Peyer's patch (tissue), 4 donors: ENCODE data around the gene DNMT3A. TPM values are rescaled to one million over a fixed set of nuclear protein-coding genes. Genes with fewer than 3 reads are reported as not detected.

Experiments
- DNase-seq, 3 donors: peaks; one replicate each; pipeline ENCODE4 v3.0.0-alpha.2; 2017 to 2019
- H3K27ac ChIP-seq, 4 donors: fragments of 200-600 bp; sonication (generic); one replicate each; pipeline ENCODE4 v1.5.1; 2016 to 2019
- H3K27me3 ChIP-seq, 2 donors: fragments of 200-600 bp; sonication (generic); one replicate each; pipeline ENCODE4 v1.5.1; 2019
- H3K36me3 ChIP-seq, 3 donors: fragments of 200-600 bp; sonication (generic); one replicate each; pipeline ENCODE4 v1.5.1; 2016 to 2019
- H3K4me1 ChIP-seq, 4 donors: fragments of 200-600 bp; sonication (generic); one replicate each; pipeline ENCODE4 v1.5.1; 2016 to 2019
- H3K4me3 ChIP-seq, 4 donors: fragments of 200-600 bp; sonication (generic); 1 replicate in 3 of 4; 2 replicates in 1 of 4; pipeline ENCODE4 v1.5.1; 2016 to 2019; ENCODE audit warnings: mild to moderate bottlenecking in 1 of 4
- H3K9me3 ChIP-seq, 4 donors: fragments of 200-600 bp; sonication (generic); one replicate each; pipeline ENCODE4 v1.5.1; 2016 to 2019; ENCODE audit warnings: mild to moderate bottlenecking in 1 of 4
- POLR2A ChIP-seq, 2 donors: fragments of 450-650 bp; IDR thresholded peaks; one replicate each; pipeline ENCODE4 v1.5.1; 2017; ENCODE audit warnings: antibody characterized with exemption in 2 of 2, mild to moderate bottlenecking in 2 of 2, moderate library complexity in 2 of 2
- total RNA-seq, 4 donors: library from RNA; depleted of rRNA; stranded (reverse); fragments of >200 nt; gene quantifications; one replicate each; pipeline ENCODE4 v1.1.0, GENCODE V29; 2016
- TF ChIP-seq, protein P1 (sequence below), 6 experiments: fragments of 450-650 bp in 4 of 6; fragments of 200-600 bp in 2 of 6; sonication (generic) in 1 of 6; IDR thresholded peaks; one replicate each; pipeline ENCODE4 v1.5.1; 2017 to 2019; ENCODE audit warnings: antibody characterized with exemption in 6 of 6, mild to moderate bottlenecking in 3 of 6, moderate library complexity in 1 of 6

Gene DNMT3A
- total RNA-seq, 4 donors from 2014 or later: 10.7 to 126 (median 27.7) TPM

DNA sequence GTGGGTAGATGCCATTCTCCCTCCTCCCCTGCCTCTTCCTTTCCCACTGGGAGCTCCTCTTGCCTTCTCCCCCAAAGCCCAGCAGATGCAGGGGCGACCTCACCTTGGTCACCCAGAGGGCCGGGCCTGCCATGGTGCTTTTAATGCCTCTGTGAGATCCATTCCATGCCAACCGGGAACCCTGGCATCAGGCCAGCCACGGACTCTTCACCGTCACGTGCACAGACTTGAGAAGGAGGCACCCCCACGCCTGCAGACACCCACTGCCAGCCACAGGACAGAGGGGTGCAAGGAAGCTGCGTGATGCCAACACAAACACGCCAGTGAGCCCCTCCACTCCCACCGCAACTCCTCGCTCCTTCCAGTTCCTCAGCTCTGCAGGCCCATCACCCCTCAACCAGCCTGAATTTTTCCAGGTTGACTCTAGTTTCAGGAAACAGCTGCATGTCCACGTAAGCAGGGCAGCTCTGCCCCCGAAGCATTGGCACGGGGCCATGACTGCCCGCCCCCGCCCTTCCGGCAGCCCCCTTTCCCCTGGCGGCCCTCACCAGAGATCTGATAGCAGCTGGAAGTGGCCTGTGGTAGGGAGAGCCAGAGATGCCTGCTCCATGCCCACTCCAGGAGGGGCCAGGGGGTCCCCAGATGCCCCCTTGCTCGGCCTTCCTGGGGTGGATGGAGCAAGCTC lies 50.8 kb downstream of the DNMT3A start:
- Histone ChIP-seq H3K27ac (no peak overlapping the region), H3K27me3 (no peaks in the 10 kb centered on the region), H3K36me3 (no peaks in the 10 kb centered on the region), H3K9me3 (no peaks in the 10 kb centered on the region), H3K4me1 (peaks cover 0 to 36% (median 16%) of the 10 kb centered on the region in 4 donors), H3K4me3 (no peak overlapping the region)
- DNase-seq: no peak
- no peak for TF ChIP-seq POLR2A (IDR thresholded peaks at IDR 0.05)
- TF ChIP-seq, protein P1, sequence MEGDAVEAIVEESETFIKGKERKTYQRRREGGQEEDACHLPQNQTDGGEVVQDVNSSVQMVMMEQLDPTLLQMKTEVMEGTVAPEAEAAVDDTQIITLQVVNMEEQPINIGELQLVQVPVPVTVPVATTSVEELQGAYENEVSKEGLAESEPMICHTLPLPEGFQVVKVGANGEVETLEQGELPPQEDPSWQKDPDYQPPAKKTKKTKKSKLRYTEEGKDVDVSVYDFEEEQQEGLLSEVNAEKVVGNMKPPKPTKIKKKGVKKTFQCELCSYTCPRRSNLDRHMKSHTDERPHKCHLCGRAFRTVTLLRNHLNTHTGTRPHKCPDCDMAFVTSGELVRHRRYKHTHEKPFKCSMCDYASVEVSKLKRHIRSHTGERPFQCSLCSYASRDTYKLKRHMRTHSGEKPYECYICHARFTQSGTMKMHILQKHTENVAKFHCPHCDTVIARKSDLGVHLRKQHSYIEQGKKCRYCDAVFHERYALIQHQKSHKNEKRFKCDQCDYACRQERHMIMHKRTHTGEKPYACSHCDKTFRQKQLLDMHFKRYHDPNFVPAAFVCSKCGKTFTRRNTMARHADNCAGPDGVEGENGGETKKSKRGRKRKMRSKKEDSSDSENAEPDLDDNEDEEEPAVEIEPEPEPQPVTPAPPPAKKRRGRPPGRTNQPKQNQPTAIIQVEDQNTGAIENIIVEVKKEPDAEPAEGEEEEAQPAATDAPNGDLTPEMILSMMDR (IDR thresholded peaks at IDR 0.05): no peak

DNA sequence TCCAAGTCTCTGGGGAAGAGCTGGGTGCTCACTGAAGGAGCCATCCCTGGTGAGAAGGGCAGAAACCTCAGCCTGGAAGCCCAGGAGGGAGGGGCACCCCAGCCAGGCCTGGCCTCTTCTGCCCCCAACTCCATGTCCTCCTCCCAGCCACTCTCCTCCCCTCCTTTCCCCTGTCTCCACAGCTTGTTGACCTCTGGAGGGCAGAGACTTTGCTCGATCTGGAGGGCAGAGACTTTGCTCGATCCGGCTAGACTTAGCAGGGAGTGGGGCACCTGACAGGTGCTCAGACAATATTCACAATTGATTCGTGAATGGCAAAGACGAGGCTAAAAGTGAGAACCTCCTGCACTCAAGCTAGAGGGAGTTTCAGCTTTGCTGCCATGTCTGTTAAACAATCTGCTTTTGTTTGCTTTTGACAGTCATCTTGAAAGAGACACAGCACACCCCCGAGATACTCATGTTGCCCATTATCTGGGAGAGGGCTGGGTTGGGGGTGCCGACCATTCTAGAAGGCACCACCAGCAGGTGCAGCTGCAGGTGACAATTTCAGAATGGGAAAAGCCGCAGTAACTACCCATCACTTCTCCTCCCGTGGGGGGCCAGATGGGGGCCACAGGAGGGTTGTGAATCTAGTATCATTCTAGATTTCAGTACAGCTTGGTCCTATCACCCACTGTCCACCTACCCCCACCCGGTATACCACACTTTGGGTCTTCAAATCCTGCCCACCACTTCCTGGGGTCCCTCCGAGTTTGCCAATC lies 54.8 kb downstream of the DNMT3A start:
- DNase-seq: no peak
- peaks cover 0 to 5% (median 0%) of the 10 kb centered on the region in 3 donors for H3K36me3 ChIP-seq
- peak overlapping the region; percentile 42 to 81 (median 70) for H3K27ac ChIP-seq

DNA sequence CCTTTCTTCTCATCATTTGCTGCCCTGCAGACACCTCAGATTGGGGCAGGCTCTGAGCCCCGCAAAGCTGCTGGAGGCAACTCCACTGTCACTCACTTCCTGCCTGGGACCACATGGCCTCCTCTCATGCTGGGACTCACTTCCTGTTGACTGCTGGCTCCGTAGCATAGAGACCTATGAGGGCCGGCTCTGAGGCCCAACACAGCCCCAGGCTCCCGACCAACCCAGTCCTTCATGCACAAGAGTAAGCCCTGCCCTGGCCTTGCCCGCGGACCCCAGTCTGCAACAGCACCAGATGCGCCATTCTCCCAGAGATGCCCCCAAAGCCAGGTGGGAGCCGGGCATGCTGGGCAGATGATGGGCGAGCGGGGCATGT lies 55.7 kb downstream of the DNMT3A start:
- Histone ChIP-seq H3K36me3 (peaks cover 0 to 10% (median 0%) of the 10 kb centered on the region in 3 donors), H3K4me1 (peaks cover 0 to 18% (median 6%) of the 10 kb centered on the region in 4 donors), H3K27me3 (no peaks in the 10 kb centered on the region), H3K4me3 (no peak overlapping the region), H3K27ac (peak overlapping the region; percentile 59 to 81 (median 72)), H3K9me3 (no peaks in the 10 kb centered on the region)
- DNase-seq: peak in 2 of 3 donors; percentile 80 to 85
- TF ChIP-seq POLR2A (IDR thresholded peaks at IDR 0.05): no peak
- TF ChIP-seq, protein P1 (IDR thresholded peaks at IDR 0.05): no peak

More for the DNA sequence above, 54.8 kb downstream of the DNMT3A start:
- no peak overlapping the region for H3K4me3 ChIP-seq
- no peaks in the 10 kb centered on the region for H3K27me3 ChIP-seq
- no peaks in the 10 kb centered on the region for H3K9me3 ChIP-seq
- peaks cover 0 to 22% (median 6%) of the 10 kb centered on the region in 4 donors for H3K4me1 ChIP-seq
- no peak for TF ChIP-seq POLR2A (IDR thresholded peaks at IDR 0.05)
- TF ChIP-seq, protein P1 (IDR thresholded peaks at IDR 0.05): no peak

DNA sequence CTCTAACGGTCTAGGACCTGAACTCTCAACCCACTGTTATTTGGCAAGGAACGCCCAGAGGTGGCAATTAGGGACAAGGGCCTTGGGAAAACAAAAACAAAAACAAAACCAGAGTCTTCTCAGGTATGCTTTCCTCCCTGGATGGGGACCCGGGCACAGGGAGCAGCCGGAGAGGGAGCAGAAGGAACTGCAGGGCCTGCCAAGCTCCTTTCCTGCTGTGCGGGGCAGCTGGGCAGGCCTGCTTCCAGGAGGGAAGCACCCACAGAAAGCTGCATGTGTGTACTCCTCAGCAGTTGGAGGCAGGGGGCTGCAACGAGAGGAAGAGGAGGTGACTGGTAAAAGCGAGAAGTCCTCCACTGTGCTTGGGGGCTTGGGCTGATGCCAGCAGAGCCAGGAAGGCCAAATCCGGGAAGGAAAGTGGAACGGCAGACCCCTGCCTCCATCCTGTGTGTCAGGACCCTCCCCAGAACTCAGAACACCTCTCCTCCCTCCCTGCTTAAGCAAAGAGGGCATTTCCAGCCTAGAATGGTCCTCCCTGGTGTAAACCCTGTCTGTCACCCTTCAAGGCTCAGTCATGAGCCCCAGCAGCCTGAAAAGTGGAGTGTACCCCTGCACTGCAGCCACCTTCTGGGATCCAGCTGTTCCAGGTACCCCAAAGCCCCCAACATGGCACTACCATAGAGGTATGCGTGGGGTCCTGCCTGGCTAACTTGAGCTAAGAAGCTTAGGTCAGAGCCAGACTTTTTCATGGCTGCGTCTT lies 56.3 kb downstream of the DNMT3A start:
- Histone ChIP-seq H3K27ac (peak overlapping the region; percentile 59 to 81 (median 72)), H3K9me3 (no peaks in the 10 kb centered on the region), H3K4me3 (no peak overlapping the region), H3K36me3 (peaks cover 0 to 10% (median 0%) of the 10 kb centered on the region in 3 donors), H3K4me1 (peaks cover 0 to 14% (median 6%) of the 10 kb centered on the region in 4 donors), H3K27me3 (no peaks in the 10 kb centered on the region)
- DNase-seq: no peak
- no peak for TF ChIP-seq POLR2A (IDR thresholded peaks at IDR 0.05)
- TF ChIP-seq, protein P1 (IDR thresholded peaks at IDR 0.05): no peak

DNA sequence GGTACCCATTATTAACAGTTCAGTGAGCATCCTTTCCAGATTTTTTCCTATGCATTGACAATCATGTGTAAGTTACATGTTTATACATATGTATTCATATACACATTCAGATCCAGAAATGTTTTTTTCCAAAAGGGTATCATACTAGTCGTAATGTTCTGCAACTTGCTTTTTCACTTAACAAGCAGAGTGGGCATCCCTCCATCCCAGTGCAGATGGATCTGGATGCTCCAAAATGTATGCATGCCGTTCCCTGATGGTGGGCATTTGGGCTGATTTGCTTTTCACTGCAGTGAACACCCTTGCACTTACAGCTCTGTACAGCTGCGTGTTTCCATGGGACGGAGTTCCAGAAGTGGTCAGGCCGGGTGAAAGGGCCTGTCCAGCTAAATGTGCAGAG lies 57.0 kb downstream of the DNMT3A start:
- Histone ChIP-seq H3K4me3 (no peak overlapping the region), H3K36me3 (peaks cover 0 to 10% (median 0%) of the 10 kb centered on the region in 3 donors), H3K27me3 (no peaks in the 10 kb centered on the region), H3K4me1 (peaks cover 0 to 15% (median 6%) of the 10 kb centered on the region in 4 donors), H3K27ac (peak overlapping the region in 3 of 4 donors; percentile 59 to 81 (median 81)), H3K9me3 (no peaks in the 10 kb centered on the region)
- TF ChIP-seq POLR2A (IDR thresholded peaks at IDR 0.05): no peak
- TF ChIP-seq, protein P1 (IDR thresholded peaks at IDR 0.05): no peak
- no peak for DNase-seq
